Activated CD8-positive, alpha-beta memory T cell treated with anti-CD3 and anti-CD28 coated beads for 24 hours (primary cell): ENCODE data around the gene TBX22.
"Not testable (repeated sequence)": the region's sequence is repeated elsewhere in the genome, so short reads cannot be mapped to it uniquely, and the experiment has no call there.

Experiments
- DNase-seq: peaks from one replicate; pipeline ENCODE4 v3.0.0-alpha.2; 2020

Gene TBX22, protein sequence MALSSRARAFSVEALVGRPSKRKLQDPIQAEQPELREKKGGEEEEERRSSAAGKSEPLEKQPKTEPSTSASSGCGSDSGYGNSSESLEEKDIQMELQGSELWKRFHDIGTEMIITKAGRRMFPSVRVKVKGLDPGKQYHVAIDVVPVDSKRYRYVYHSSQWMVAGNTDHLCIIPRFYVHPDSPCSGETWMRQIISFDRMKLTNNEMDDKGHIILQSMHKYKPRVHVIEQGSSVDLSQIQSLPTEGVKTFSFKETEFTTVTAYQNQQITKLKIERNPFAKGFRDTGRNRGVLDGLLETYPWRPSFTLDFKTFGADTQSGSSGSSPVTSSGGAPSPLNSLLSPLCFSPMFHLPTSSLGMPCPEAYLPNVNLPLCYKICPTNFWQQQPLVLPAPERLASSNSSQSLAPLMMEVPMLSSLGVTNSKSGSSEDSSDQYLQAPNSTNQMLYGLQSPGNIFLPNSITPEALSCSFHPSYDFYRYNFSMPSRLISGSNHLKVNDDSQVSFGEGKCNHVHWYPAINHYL

DNA sequence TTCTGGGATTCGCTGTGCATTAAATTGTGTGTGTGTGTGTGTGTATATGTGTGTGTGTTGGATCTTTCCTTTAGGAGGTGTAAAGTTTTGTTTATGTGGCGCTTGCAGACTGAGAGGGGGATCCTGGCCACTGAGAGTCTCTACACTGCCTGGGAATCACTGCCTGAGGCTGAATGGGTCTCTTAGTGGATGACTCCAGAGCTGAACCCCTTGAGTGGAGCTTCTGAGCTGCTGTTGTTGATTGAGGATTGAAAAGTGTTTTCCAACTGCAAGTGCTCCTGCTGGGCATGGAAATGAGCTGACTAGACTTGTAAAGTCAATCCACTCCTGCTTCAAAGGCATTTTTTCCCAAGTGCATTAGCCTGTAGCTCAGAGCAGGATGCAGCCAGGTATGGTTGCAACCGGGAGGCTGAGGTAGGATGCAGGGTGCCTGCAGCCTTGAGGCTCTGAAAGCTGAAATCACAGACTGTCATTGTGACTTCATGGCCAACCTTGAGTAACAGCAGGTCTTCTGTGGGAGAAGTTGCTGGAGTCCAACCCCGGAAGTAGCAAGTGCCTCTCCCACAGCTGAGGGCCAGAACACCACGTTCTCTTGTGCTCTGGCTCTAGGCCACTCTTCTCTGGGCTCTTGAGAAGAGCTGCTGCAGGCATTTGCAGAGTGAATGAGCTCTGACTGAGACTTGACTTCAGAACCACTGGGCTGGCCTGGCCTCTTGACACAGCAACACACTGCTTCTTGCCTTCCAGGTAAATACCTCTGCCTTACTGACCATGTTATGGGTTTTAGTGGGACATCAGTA lies at the start of gene TBX22:
Gene TBX22 (plus strand): TSS at position 613 of the 800 bp plus-strand sequence. CDS start 7,517 bp downstream, outside the sequence.
- no peak for DNase-seq

DNA sequence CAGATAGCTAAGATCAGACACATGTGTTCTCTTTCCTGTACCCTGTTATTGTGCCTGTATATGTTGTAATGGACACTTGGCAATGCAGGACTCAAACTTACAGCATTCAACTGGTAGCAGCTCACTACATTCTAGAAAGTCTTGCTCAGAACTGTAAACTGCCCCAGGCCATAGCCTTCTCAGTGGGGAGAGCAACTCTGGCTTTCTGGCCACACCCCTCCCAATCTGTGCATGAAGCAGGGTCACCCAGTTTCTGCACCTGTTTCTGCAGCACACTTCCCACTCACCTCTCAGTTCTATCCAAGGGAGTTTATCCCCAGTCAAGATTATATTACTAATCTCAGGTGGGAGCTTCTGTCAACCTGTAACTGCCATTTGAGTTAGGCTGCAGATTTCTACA lies 38.9 kb upstream of the TBX22 start:
- DNase-seq, result no peak

DNA sequence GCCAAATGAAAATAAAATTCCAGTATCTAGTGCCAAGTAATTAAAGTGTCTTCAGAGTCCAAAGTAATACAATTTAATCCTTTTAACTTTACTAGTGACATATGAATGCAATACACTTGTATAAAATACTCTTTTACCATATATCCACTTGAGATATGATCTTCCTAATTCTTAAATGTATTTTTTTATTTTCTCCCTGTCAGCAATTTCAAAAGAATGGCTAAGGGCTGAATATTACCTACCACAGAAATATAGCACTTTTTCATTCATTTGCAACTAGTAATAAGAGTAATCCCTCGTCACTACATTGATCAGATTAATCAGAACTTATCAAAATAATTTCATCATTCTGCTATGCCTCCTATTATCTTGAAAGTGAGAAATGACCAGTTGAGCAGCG lies 10.1 kb upstream of the TBX22 start:
- no peak for DNase-seq

DNA sequence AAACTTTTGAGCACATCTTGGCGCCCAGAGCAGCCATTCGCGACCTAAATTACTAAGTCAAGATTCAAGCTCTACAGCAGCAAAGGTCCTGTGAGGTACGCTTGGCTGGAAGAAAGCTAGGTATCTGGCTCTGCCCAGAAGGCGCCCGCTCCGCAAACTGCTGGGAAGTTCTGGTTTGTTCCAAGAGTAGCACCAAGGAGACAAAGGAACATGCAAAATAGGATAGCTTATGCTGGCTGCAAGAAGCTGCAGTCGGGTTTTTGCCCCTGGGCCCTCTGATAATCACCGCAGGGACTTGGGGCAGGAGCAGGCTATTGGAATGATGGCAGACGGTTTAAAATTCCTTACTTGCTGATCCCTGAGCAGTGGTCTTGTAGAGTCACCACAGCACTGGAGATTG lies 3.0 kb upstream of the TBX22 start:
- no peak for DNase-seq

DNA sequence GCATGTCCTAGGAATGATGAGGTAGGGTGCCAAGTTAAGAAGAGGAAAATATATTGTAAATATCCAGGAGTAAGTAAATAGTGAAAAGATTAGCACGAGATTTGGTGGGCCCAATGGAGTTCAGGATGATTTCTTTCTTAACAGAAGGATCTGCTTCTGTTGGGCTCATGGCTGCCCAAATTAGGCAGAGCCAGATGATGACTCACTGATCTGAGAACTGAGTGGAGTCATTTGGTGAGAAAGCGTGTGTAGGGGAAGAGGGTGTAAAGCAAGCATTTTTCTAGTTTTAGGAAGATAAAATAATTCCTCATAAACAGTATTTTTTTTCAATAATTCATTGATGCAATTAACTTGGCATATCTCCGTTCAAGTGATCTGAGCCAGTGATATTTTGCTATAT lies 1.6 kb downstream of the TBX22 start:
- no peak for DNase-seq

DNA sequence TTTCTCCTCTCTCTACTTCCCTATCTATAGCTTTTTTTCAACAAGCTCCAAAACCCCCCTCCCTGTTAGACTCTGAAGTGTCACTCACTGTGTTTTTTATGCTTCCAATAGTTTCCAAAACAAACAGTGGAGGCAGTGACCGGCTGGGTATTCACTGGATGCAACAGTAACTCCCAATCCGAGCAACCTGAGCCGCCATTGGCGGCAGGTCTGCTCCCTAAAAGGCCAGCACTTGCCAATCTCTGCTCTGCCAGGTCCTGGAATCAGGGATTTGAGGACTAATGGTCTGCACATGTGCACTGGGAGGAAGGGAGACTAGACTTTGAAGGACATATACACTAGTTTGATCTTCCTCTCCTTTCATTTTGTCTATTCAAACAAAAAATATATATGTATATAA lies 7.1 kb downstream of the TBX22 start:
- DNase-seq, result no peak

DNA sequence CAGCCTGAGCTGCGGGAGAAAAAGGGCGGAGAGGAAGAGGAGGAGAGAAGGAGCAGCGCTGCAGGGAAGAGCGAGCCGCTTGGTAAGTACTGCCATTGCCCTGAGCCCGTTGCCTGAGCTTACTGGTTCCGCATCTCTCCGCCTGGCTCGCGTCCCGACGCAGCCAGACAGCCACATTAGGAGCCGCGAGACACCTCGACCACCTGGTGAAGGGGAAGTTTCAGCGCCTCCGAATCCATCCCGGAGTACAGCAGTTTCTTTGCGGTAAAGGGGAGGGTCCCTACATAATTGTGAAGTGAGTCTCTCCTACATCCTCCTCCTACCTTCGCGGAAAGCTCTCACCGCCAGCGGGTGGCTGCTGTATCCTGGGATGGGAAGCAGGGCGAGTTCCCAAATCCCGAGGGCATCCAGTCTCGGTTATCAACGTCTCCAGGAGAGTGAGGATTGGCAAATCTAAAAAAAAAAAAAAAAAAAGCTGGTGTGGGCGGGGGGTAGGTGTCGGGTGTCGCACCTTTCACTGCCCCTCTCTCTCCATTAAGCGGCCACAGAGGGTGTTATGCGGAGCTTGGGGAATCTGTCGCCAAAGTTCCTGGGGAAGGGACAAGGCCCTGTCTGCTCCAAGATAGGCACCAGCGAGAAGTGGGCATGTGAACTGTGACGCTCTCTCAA lies 7.9 kb downstream of the TBX22 start:
- DNase-seq, result no peak

DNA sequence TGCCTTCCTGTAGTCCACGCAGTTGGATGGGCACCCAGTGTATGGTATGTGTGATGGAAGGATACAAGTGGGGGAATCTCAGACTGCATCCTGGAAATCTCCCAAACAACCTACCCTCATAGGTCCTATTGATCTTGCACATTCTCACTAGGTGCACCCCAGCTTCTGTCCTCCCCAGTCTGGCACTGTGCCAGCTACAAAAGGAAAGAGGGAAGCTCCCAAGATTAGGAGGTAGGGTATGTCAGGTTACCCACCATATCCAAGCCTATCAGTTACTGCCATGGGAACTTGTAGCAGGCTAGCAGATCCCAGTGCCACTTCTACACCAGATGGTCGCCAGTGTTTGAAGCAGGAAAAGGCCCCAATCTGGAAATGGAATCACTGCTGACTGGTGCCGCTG lies 11.6 kb downstream of the TBX22 start:
- DNase-seq, result no peak

DNA sequence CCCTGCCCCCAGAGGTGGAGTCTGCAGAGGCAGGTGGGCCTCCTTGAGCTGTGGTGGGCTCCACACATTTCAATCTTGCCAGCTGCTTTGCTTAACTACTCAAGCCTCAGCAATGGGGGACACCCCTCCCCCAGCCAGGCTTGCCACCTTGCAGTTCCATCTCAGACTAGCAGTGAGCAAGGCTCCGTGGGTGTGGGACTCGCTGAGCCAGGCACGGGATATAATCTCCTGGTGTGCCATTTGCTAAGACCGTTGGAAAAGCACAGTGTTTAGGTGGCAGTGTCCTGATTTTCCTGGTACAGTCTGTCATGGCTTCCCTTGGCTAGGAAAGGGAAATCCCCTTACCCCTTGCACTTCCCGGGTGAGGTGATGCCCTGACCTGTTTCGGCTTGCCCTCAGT lies 51.6 kb downstream of the TBX22 start:
- DNase-seq, result not testable (repeated sequence)

DNA sequence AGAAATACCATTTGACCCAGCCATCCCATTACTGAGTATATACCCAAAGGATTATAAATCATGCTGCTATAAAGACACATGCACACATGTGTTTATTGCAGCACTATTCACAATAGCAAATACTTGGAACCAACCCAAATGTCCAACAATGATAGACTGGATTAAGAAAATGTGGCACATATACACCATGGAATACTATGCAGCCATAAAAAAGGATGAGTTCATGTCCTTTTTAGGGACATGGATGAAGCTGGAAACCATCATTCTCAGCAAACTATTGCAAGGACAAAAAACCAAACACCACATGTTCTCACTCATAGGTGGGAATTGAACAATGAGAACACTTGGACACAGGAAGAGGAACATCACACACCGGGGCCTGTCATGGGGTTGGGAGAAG lies 61.1 kb downstream of the TBX22 start:
- DNase-seq, result not testable (repeated sequence)
